ENCODE results near the gene ANKLE1.

ANKLE1 gene

DNA sequence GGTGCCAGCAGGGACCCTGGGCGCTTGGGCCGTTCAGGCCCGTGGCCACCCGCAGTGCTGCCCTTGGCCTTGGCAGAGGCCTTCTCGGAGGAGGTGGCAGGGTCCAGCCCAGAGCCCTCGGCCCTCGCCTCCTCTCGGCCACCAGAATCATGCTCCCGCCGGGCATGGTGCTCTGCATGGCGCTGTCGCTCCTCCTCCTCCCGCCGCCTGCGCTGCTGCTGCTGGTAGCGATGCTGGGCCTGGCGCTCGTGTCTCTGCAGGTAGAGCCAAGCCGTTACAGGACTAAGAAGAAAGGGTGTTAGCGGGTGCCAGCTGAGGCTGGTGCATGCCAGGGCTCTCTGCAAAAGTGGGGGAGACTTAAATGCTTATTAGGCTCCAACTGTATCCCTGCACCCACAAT is 43.4 kb downstream of the ANKLE1 start:
- peak in 4 of 56 donors; percentile 10 to 31 (median 26) for DNase-seq

GRCh38 chr19:17325881-17326594 is 44.3 kb downstream of the ANKLE1 start:
- peak in 48 of 56 donors; percentile 17 to 84 (median 50) for DNase-seq

DNA sequence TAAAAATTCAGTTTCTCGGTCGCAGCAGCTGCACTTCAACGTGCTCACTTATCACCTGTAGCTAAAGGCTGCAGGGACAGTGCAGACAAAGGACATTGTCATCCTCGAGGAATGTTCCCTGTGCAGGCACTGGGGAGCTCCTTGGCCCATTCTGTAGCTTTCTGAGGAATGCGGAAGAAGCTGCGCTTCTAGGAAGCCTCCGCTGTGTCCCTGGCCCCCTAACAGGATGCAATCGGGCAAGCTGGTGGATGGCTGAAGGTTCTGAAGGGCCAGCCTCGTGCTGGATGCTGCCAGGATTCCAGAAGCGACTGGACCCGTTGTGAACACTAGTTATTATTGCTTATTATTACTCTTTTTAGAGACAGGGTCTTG is 44.9 kb downstream of the ANKLE1 start:
- DNase-seq: no peak

DNA sequence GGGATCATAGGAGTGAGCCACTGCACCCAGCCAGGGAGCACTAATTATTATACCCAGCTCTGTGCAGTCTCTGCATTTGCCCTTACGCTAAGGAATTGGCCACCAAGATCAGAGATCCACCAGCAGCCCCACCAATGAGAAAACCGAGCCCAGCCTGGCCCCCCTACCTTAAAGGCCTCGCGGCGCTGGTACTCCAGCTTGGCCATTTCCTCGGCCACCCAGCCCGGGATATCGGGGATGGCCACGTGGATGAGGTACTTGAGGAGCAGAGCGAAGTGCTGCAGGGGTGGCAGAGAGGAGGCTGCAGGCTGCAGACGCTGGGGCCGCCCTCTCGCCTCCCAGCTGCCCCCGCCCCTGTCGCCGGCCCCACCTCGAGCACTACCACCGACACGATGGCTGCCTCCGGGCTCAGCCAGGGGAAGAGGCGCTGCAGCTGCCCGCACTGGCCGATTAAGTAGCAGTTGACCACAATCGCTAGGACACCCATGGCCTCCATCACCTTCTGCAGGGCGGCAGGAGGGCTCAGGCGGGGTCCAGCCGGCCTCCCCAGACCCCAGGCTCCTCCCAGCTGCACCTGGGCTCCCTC is 45.5 kb downstream of the ANKLE1 start:
- no peak for DNase-seq

- DNase-seq: no peak
Observed at GRCh38 chr19:17327654-17328516, 46.2 kb downstream of the ANKLE1 start.

GRCh38 chr19:17328517-17329365 is 47.0 kb downstream of the ANKLE1 start:
- no peak for DNase-seq

GRCh38 chr19:17329366-17330261 is 47.9 kb downstream of the ANKLE1 start:
- DNase-seq: no peak

GRCh38 chr19:17330262-17331044 is 48.8 kb downstream of the ANKLE1 start:
- no peak for DNase-seq

- no peak for DNase-seq
Observed at GRCh38 chr19:17331045-17331558, 49.4 kb downstream of the ANKLE1 start.

DNA sequence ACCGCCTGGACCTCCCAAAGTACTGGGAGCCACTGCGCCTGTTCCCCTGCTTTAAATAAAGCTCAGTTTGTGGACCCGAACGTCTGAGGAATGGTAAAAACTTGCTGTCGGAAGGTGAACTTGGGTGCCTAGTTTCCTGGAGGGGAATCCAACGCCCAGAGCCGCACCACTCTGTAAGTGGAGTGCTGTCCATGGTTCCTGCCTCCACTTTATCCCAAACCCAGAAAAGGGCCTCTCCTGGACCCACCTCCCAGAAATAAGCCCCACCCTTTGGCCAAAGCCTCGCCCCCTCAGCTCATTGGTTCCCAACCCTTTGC is 50.6 kb downstream of the ANKLE1 start:
- DNase-seq: no peak

GRCh38 chr19:17332677-17333581 is 51.2 kb downstream of the ANKLE1 start:
- peak in 29 of 56 donors; percentile 6 to 83 (median 41) for DNase-seq

- DNase-seq: peak in 15 of 56 donors; percentile 15 to 49 (median 30)
Observed at GRCh38 chr19:17333611-17334413, 52.1 kb downstream of the ANKLE1 start.

DNA sequence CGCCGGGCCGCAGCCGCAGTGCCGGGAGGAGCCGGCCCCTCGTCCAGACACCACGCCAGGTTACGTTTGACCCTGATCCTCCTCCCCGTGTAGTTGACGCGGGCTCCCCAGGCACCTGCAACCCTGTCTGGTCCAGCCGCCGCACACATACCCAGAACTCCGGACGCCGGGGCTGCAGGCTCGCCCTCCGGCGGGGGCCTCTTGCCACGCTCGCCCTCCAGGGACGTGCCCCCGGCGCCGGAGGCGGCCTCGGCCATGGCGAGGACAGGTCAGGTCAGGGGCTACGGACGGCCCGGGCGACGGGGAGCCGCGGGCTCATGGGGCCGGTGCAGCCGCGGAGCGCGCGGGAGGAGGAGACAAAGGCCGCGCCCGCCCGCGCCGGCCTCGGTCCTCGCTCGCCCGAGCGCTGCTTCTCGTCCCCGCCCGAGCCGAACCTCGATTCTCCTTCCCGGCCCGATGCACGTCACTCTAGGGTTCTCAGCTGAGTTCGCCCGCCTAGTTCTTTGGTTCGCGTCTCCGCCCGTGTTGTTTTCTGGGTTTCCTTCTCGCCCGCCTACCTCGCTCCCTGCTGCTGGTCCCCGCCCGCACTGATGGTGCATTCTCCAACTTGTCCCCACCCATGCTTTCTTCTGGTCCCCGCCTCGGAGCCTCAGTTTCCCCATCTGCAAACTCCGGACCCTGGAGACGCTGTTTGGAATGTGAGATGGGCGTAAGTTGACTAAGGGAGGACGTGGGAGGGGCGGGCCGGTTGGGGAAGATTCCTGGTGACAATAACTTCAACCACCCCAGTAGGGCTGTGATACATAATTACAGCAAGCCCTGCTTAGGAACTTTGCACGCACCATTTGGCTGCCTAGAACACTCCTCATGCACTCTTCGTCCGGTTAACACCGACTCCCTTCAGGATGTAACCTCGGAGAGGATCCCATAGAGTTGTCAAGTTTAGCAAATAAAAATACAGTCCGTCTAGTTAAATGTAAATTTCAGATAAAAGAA is 53.0 kb downstream of the ANKLE1 start, which contains the start of gene ANO8:
TSS of gene ANO8 (minus strand) at position 442 of the 996 bp plus-strand sequence. CDS start at position 257, 185 bp downstream.
- DNase-seq: peak in 55 of 56 donors; percentile 70 to 96 (median 90)

- peak in 1 of 56 donors; percentile 26 for DNase-seq
Observed at GRCh38 chr19:17335575-17335974, 53.9 kb downstream of the ANKLE1 start.

Measured in amygdala (tissue), 56 donors.